Measurements from ENCODE around the gene DUOXA1.

DNA sequence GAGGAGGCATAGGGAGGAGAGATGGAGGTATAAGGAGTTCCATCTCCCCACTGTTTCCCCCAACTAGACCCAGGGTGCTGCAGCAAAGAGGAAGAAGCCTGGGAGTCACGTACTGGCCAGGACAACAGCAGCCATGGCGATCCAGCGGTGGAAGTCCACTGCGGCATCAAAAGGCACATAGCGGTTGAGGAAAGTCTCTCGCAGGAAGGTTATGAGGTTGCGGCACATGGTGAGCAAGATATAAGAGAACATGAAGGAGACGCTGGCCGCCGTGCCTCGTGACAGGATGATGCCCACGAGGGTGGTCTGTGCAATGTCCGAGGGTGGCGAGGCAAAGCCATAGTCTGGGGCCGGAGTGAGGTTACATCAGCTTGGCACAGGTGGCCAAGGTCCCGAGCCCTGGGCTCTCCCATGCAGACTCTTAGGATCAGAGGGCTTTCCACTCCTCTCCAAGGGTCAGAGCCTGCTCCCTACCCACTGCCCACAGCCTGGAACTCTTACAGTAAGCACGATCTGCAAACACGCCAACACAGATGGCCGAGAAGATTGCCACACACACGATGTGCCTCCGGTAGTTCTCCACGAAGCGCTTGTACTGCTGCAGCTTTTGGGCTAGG is 30.0 kb downstream of the DUOXA1 start:
- TF ChIP-seq, protein P1, sequence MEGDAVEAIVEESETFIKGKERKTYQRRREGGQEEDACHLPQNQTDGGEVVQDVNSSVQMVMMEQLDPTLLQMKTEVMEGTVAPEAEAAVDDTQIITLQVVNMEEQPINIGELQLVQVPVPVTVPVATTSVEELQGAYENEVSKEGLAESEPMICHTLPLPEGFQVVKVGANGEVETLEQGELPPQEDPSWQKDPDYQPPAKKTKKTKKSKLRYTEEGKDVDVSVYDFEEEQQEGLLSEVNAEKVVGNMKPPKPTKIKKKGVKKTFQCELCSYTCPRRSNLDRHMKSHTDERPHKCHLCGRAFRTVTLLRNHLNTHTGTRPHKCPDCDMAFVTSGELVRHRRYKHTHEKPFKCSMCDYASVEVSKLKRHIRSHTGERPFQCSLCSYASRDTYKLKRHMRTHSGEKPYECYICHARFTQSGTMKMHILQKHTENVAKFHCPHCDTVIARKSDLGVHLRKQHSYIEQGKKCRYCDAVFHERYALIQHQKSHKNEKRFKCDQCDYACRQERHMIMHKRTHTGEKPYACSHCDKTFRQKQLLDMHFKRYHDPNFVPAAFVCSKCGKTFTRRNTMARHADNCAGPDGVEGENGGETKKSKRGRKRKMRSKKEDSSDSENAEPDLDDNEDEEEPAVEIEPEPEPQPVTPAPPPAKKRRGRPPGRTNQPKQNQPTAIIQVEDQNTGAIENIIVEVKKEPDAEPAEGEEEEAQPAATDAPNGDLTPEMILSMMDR (conservative IDR thresholded peaks at IDR 0.05; ENCODE audit: low read depth in 2 of 2) = no peak
- TF ChIP-seq EZH2phosphoT487 (IDR thresholded peaks at IDR 0.05; ENCODE audit: unreplicated experiment) = no peak
- TF ChIP-seq, protein P2, sequence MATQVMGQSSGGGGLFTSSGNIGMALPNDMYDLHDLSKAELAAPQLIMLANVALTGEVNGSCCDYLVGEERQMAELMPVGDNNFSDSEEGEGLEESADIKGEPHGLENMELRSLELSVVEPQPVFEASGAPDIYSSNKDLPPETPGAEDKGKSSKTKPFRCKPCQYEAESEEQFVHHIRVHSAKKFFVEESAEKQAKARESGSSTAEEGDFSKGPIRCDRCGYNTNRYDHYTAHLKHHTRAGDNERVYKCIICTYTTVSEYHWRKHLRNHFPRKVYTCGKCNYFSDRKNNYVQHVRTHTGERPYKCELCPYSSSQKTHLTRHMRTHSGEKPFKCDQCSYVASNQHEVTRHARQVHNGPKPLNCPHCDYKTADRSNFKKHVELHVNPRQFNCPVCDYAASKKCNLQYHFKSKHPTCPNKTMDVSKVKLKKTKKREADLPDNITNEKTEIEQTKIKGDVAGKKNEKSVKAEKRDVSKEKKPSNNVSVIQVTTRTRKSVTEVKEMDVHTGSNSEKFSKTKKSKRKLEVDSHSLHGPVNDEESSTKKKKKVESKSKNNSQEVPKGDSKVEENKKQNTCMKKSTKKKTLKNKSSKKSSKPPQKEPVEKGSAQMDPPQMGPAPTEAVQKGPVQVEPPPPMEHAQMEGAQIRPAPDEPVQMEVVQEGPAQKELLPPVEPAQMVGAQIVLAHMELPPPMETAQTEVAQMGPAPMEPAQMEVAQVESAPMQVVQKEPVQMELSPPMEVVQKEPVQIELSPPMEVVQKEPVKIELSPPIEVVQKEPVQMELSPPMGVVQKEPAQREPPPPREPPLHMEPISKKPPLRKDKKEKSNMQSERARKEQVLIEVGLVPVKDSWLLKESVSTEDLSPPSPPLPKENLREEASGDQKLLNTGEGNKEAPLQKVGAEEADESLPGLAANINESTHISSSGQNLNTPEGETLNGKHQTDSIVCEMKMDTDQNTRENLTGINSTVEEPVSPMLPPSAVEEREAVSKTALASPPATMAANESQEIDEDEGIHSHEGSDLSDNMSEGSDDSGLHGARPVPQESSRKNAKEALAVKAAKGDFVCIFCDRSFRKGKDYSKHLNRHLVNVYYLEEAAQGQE (IDR thresholded peaks at IDR 0.05; ENCODE audit: unreplicated experiment) = no peak
